ENCODE data around the gene KLHL26. TPM values are rescaled to one million over a fixed set of nuclear protein-coding genes. Genes with fewer than 3 reads are reported as not detected.

KLHL26 gene
- total RNA-seq, 1 experiment from 2014 or later, result 7.5 TPM

DNA sequence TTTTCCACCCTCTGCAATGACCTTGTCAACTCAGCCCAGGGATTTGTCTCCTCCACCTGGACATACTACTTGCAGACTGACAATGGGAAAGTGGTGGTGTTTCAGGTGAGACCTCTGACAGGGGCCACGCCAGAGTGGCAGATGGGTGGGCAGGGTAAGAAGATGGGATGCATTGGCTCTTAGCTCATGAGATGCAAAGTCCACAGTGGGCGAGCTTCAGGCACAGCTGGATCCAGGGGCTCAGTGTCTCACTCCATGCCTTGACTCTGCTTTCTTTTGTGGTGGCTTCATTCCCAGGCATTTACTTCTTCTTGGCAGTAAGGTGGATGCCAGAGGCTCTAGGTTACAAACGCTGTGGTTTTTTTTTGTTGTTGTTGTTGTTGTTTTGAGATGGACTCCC lies 20.8 kb upstream of the KLHL26 start:
- CTCF ChIA-PET, result no interaction called here
- peaks cover 5% of the 10 kb centered on the region for H3K36me3 Mint-ChIP-seq (ENCODE audit: insufficient read depth, unreplicated experiment)

DNA sequence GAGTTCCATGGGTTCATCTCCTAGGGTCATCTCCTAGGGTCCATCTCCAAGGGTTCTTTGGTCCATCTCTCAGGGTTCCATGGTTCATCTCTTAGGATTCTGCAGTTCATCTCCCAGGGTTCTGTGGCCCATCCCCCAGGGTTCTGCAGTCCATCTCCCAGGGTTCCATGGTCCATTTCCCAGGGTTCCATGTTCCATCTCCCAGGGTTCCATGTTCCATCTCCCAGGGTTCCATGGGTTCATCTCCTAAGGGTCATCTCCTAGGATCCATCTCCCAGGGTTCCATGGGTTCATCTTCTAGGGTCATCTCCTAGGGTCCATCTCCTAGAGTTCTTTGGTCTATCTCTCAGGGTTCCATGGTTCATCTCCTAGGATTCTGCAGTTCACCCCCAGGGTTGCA lies 19.3 kb upstream of the KLHL26 start:
- Mint-ChIP-seq H3K27me3 (ENCODE audit: unreplicated experiment) (peaks cover 35% of the 10 kb centered on the region), H3K9me3 (ENCODE audit: low read depth, unreplicated experiment) (no peaks in the 10 kb centered on the region), H3K27ac (ENCODE audit: unreplicated experiment) (no peak overlapping the region), H3K36me3 (ENCODE audit: insufficient read depth, unreplicated experiment) (peaks cover 5% of the 10 kb centered on the region), H3K4me3 (ENCODE audit: low read depth, unreplicated experiment) (no peak overlapping the region), H3K4me1 (ENCODE audit: low read depth, unreplicated experiment) (no peaks in the 10 kb centered on the region)
- intact Hi-C loops (cut with micrococcal nuclease; ENCODE audit: unreplicated experiment), result no loop called here
- no TSS peak for BruUV-seq (replicated peaks)
- CTCF ChIA-PET, result no interaction called here
- DNase-seq, result no peak
- TF ChIP-seq, protein P1, sequence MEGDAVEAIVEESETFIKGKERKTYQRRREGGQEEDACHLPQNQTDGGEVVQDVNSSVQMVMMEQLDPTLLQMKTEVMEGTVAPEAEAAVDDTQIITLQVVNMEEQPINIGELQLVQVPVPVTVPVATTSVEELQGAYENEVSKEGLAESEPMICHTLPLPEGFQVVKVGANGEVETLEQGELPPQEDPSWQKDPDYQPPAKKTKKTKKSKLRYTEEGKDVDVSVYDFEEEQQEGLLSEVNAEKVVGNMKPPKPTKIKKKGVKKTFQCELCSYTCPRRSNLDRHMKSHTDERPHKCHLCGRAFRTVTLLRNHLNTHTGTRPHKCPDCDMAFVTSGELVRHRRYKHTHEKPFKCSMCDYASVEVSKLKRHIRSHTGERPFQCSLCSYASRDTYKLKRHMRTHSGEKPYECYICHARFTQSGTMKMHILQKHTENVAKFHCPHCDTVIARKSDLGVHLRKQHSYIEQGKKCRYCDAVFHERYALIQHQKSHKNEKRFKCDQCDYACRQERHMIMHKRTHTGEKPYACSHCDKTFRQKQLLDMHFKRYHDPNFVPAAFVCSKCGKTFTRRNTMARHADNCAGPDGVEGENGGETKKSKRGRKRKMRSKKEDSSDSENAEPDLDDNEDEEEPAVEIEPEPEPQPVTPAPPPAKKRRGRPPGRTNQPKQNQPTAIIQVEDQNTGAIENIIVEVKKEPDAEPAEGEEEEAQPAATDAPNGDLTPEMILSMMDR (IDR thresholded peaks at IDR 0.05; ENCODE audit: unreplicated experiment), result no peak

More for the DNA sequence above, 20.8 kb upstream of the KLHL26 start:
- no TSS peak for BruUV-seq (replicated peaks)
- H3K4me3 Mint-ChIP-seq (ENCODE audit: low read depth, unreplicated experiment), result no peak overlapping the region
- DNase-seq, result no peak
- TF ChIP-seq, protein P1 (IDR thresholded peaks at IDR 0.05; ENCODE audit: unreplicated experiment), result no peak
- no peaks in the 10 kb centered on the region for H3K9me3 Mint-ChIP-seq (ENCODE audit: low read depth, unreplicated experiment)
- intact Hi-C loops (cut with micrococcal nuclease; ENCODE audit: unreplicated experiment), result no loop called here
- H3K27me3 Mint-ChIP-seq (ENCODE audit: unreplicated experiment), result peaks cover 50% of the 10 kb centered on the region
- peaks cover 4% of the 10 kb centered on the region for H3K4me1 Mint-ChIP-seq (ENCODE audit: low read depth, unreplicated experiment)
- H3K27ac Mint-ChIP-seq (ENCODE audit: unreplicated experiment), result no peak overlapping the region

DNA sequence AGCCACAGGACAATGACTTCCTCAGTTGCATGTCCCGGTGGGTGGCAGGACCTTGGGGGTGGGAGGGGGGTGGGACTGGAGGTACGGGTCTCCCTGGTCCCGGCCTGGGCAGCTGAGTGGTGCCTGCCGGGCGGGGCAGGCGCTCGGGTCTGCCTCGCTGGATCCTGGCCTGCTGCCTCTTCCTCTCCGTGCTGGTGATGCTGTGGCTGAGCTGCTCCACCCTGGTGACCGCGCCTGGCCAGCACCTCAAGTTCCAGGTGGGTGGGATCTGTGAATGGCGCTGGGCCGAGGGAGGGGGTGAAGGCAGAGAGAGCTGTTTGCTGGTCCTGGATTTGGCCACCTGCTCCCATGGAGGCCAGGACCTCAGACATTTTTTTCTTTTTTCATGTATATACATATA lies 18.6 kb upstream of the KLHL26 start:
- DNase-seq, result no peak
- CTCF ChIA-PET, result no interaction called here
- no peaks in the 10 kb centered on the region for H3K9me3 Mint-ChIP-seq (ENCODE audit: low read depth, unreplicated experiment)
- H3K4me3 Mint-ChIP-seq (ENCODE audit: low read depth, unreplicated experiment), result no peak overlapping the region
- H3K27ac Mint-ChIP-seq (ENCODE audit: unreplicated experiment), result no peak overlapping the region
- intact Hi-C loops (cut with micrococcal nuclease; ENCODE audit: unreplicated experiment), result no loop called here
- H3K36me3 Mint-ChIP-seq (ENCODE audit: insufficient read depth, unreplicated experiment), result peaks cover 5% of the 10 kb centered on the region
- BruUV-seq (replicated peaks), result no TSS peak
- H3K4me1 Mint-ChIP-seq (ENCODE audit: low read depth, unreplicated experiment), result no peaks in the 10 kb centered on the region
- peaks cover 28% of the 10 kb centered on the region for H3K27me3 Mint-ChIP-seq (ENCODE audit: unreplicated experiment)
- TF ChIP-seq, protein P1 (IDR thresholded peaks at IDR 0.05; ENCODE audit: unreplicated experiment), result no peak

DNA sequence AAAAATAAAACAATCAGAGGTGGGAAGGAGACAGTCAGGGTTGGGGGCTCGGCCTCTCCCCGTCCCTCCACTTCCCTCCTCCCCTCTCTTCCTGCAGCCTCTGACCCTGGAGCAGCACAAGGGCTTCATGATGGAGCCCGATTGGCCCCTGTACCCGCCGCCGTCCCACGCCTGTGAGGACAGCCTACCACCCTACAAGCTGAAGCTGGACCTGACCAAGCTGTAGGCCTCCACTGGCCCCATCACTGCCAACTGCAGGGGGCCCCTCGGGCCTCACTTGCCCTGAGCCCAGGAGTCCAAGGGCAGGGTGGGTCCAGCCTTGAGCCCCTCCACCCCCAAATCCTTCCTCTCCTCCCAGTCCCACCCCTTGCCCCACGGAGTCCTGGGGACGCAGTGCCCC lies 16.5 kb upstream of the KLHL26 start:
- Mint-ChIP-seq H3K4me3 (ENCODE audit: low read depth, unreplicated experiment) (no peak overlapping the region), H3K27me3 (ENCODE audit: unreplicated experiment) (peaks cover 8% of the 10 kb centered on the region), H3K27ac (ENCODE audit: unreplicated experiment) (no peak overlapping the region), H3K9me3 (ENCODE audit: low read depth, unreplicated experiment) (no peaks in the 10 kb centered on the region), H3K4me1 (ENCODE audit: low read depth, unreplicated experiment) (no peaks in the 10 kb centered on the region), H3K36me3 (ENCODE audit: insufficient read depth, unreplicated experiment) (no peaks in the 10 kb centered on the region)
- TF ChIP-seq, protein P1 (IDR thresholded peaks at IDR 0.05; ENCODE audit: unreplicated experiment), result no peak
- intact Hi-C loops (cut with micrococcal nuclease; ENCODE audit: unreplicated experiment), result no loop called here
- CTCF ChIA-PET, result no interaction called here
- no peak for DNase-seq
- BruUV-seq (replicated peaks), result no TSS peak

All from Calu3 (cell line).